ENCODE results near the gene GDF7.

The GDF7 gene

DNA sequence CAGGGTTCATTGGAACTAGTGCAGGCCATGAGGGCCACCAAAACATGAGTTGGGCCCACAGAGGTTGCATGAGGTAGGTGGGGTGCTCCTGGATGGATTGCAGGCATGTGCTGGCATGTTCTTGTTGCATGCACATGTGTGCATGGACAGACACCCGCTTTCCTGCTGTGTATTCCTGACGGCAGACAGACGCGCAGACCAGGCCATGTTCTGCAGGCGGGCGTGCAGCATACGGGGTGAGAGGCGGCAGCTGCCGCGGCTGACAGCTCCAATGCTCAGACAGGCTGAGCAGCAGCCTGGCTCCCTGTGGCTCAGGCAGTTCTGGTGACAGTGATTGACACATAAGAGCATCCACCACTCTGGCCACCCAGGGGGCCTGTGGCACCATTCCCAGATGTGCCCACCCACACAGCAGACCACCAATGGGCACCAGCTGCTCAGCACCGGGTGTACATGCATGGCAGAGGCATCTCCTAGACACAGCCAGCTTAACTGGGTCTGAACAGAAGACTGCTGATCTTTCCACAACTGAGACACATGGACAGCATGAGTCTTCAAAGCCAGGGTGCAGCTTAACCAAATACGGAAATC lies 37.3 kb upstream of the GDF7 start:
- DNase-seq, result no peak

DNA sequence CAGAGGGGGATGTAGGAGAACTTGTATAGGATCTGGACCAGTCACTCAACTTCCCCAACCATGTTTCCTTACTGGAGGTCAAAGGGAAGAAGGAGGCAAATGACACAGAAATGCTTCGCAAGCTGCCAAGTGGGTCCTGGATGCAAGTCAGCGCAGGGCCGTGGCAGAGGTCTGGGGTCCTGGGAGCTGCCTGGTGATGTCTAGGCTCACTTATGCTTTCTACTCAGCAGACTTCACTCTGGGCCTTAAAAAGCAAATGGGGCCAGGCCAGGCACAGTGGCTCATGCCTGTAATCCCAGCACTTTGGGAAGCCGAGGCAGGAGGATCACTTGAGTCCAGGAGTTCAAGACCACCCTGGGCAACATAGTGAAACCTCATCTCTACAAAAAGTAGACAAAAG lies 36.0 kb upstream of the GDF7 start:
- no peak for DNase-seq

- DNase-seq, result no peak
These were observed 35.2 kb upstream of the GDF7 start for GRCh38 chr2:20631617-20632307.

DNA sequence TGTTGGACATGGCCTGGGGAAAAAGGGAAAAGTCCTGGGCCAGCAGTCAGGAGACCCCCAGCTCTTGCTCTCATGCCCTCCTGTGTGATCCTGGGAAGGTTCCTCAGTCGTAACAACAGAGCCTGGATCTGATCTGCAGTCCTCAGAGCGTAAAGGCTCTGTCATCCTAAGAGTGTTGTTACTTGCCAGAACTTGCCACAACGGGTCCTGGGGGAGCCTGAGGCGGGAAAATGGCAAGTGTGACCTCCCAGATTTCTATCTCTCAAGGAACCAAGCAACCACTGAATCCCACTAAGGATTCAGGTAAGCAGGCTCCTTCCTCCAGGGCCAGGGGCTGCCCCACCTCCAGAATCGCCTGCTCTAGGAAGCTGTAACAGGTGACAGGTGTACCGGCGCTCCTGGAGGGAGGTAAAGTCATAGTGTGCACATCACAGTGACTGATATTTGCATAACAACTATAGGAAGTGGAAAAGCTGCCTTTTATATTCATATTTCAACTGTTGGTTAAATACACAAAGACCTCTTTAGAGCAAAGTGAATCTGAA lies 34.4 kb upstream of the GDF7 start:
- DNase-seq, result no peak

DNA sequence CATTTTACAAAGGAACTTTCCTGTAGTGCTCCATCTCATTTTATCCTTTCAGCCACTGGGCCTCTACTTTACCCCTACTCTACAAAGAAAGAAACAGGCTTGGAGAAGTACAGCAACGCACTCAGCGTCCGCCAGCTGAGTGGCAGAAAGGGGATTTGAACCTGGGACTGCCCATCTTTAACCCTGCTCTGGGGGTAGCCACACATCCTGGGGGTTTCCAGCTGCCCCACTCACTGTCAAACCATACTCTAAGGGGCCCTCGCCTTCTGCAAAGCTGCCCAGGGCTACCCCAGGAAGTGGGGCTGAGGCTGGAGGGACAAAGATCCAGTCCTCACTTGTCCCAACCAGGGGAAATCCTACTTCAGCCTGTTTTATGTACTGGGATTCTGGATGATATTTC lies 33.9 kb upstream of the GDF7 start:
- no peak for DNase-seq

DNA sequence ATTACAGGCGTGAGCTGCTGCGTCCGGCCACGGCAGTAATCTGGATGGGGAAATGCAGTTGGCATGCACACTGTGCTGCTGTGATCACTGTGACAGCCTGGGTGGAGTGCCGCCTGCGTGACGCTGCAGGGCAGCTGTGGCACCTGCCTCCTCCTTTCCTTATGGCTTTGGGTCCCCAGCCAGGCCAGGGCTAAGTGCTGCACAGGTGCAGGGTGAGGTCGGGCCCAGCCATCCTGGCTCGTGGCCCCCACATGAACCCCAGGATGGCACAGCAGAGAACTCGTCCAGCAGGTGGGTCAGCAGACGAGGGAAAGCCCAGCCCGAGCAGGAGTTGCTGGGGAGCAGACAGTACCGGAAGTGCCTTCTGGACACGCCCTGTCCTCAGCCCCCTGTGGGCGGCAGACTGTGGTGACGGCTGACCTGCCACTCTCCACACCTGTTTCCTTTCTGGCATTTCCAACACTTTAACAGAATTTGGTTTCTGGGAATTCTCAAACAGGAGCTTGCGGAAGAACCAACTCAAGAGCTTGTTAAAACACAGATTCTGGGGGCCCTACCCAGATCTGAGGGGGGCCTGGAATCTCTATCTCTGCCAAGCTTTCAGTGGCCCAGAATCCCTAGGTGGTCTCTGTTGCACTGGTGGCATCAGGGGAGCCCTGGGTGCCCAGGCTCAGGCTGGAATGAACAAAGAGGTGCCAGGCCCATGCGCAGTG lies 33.0 kb upstream of the GDF7 start:
- no peak for DNase-seq

- no peak for DNase-seq
These were observed 32.3 kb upstream of the GDF7 start for GRCh38 chr2:20634507-20635112.

DNA sequence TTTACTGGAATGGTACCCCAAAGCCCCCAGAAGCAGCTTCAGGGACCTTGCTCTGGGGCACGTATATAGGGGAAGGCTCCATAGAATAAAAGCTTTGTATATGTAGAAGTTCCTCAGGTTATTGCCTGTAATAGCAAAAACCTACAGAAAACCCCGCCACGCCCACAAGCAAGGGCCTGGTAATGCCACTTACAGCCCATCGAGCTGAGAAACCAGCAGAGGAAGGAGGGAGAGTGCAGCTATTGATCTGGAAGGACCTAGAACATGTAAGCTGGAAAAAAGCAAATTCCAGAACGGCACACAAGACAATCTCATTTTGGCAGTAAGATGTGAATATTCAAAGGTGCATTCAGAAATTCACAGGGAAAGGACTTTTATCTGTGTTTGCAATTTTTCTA lies 31.8 kb upstream of the GDF7 start:
- DNase-seq, result no peak

DNA sequence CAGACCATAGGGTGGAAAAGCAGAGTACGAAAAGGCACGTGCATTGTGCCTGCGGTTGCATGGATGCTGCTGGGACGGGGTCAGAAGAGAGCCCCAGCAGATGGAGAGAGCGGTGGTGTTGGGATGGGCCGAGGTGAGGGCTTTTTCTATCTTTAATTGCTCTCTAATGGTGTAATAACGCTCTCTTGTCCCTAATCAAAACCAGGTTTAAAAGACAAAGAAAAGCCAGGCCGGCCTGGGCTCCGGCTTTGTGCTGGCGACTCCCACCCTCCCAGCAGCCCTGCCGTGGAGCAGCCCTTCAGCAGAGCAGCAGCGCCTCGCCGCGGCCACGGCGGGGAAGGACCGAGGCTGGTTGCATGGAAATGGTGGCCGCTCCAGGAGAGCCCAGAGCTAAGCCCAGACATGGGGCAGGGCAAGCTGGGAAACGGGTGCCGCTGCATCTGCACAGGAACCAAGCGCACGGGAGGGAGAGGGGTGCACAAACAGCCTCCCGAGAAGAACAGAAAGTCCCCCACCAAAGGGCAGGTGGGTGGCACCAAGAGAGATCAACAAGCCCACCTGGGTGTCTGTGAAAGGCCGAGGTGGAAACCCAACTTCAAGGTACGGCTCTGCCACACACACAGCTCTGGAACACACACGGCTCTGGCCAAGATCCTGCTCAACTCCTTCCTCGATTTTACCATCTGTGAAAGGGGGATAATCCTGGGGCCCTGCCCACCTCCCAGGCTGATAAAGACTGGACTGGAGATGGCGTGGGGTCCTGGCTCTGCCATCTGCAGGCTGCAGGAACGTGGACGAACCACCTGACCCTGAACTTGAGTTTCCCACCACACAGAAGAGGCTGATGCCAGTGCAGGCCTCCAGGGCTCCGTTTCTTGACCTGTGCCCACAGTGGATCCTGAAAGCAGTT lies 31.0 kb upstream of the GDF7 start:
- peak; percentile 6 to 55 for DNase-seq

DNA sequence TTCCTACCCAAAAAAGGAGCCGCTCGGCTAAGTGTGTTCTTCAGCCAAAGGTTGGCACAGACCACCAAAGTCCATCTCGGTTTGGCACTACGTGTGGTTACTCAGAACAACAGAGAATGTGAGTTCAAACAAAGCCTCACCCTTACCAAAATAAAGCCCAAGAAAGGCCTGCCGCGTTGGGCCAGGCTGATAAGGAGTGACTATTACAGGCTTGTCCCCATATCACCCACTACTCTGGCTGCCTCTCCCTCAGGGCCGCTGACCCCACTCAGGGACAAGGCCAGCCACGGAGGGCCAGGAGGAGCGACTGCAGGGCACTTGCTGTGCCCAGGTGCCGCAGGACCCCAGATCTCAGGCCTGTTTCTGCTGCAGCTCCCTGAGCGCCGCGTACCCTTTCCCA lies 29.8 kb upstream of the GDF7 start:
- no peak for DNase-seq

DNA sequence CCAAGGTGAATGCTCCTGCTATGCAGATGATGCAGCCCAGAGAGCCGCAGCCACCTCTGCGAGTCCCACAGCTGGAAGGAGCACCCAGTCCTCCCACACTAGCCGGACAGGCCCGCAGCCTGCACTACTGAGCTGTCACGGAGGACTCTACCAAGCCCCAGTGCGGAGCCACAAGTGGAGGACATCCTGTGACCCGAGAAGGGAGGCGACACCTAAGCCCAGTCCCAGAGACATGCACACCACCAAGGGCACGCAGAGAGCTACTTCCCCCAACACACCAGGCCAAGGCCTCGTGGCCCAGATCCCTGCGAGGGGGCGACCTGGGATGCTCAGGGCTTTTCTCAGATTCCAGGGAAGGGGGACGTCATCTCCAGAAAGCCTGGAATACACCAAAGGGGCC lies 28.9 kb upstream of the GDF7 start:
- DNase-seq, result no peak

GRCh38 chr2:20638646-20639430 lies 28.1 kb upstream of the GDF7 start:
- DNase-seq, result no peak

DNA sequence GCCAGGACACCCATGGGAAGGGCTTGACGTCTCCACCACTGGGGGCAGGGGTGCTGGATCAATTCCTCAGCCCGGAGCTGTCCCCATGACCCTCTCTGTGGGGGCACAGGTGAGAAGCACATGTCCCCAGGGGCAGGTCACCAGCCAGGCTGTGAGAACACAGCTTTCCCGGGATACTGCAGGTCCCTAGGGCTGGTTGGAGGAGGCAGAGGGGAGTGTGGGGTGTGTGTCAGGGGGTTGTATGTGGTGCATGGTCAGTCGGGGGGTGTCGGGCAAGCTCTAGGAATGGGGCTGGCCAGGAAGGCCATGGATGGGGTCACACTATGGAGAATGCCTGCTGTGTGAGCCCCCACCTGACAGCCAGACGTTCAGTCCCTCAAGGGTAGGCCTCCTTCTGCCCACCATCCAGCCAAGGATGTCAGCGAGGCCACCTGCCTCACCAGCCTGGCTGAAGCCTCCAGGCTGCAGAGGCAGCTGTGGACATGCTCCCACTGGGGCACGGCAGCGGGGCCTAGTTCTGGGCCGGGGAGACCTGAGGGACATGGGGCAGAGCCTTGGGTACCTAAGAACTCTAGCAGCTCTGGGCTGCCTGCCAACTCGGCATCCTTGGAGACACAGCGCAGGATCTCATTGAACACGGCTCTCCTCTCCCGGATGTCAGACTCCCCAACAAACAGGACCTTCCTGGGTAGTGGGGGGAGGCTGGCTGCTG lies 26.4 kb upstream of the GDF7 start:
- no peak for DNase-seq

DNA sequence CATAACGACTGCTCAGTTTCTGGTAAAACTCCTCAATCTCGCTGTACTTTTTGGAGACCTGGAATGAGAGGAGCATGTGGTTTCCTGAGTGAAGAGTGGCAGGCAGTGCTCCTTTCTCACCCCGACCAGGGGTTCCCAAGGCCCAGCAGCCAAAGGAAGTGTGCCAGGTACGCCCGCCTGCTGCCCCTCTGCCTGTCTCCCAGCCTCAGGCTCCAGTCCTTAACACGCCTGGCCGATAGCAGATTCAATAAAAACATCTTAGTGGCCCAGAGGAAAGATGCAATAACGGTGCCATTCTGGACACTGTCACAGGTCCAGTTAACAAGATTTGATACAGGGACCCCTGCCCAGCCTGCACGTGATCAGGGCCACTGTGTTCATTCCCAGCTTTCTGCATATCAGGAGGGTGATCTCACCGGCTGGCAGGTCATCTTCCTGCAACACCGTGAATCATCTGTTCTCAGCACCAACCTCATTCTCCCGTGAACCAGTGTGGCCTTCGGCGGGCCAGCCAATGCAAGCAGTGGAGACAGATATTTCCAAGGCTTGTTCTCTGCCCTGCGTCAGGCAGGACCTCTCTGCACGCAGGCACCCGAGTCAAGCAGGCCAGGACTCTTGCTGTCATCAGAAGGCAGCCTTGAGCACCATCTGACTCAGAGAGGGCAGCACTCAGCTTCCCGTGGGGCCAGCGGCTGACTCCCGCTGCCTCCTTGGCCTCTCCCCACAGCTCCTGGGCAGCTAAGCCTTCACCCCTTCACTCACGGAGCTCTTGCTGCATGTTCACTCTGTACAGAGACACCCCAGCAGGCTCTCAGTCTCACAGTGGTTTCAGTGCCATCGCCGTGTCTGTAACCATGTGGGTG lies 25.6 kb upstream of the GDF7 start:
- DNase-seq, result no peak

DNA sequence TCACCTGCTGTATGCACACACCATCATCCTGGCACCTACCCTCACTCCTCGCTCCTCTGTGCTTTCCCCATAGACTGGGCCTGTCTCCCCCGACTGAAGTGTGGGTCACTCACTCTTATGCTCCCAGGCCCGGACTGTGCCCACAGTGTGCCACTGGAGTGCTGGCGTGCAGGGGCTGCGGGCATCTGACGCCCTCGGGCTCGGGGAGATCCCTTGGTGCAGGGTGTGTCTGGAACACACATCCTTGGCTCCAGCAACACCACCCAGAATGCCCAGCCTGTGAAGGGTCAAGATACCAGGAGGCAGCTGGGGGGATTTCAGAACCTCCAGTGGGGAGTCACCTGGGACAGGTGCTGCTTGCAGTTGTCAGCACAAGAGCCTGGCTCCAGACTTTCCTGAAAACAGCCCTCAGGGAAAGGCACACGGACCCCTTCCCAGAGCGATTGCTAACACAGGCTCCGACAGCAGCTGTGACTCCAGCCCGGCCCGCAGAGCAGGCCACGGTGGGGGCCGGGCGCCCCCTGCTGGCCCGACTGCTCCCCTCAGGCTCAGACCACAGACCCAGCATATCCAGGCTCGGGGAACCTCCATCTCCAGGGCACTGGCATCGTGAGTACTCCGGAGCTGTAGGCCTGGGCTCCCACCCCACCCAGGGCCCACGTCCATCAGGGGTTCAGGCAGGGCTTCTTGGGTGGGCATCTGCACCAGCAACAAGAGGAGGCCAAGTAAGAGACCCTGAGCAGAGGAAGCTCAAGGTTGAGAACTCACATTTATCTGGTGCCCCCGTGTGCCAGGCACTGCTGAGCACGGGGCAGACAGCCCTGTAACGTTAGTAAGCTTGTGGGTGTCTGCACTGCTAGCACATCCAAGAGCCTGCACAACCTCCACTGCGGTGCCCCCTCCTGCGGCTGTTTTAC lies 24.6 kb upstream of the GDF7 start:
- peak; percentile 60 to 76 for DNase-seq

DNA sequence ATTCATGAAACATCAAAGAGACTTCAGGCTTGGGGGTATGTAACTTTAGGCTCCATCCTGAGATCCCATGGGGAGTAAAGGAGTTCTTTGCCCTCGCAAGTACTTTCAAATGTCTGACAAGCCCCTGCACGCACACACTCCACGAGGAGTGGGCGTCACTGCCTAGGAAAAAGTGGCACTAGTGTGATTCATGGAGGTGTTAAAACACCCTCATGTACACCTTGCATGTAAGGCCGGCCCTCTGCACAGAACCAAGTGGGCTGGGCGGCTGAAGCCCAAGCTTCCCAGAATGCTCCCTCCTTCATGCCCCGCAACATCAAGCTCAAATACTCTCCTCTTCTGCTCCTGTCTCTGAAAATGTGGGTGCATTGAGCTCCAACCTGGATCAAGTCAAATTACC lies 23.9 kb upstream of the GDF7 start:
- no peak for DNase-seq

- no peak for DNase-seq
These were observed 23.1 kb upstream of the GDF7 start for GRCh38 chr2:20643826-20644225.

DNA sequence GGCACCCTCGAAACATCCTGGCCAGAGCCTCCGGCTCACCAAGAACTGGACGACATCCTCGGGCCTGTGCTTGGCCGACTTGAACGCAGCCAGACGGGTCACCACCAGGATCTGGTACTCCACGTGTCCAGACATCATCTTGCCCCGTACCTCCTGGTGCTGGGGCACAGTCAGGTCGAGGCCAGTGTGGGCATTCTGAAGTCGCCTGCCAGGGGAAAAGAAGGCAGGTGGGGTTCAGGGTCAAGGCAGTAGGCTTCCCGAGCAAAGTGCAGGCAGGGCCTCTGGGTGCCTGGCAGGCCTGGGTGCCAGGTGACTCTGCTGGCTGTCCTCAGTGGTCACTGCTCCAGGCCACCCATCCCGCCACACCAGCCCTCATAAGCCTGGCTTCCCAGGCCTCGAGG lies 21.6 kb upstream of the GDF7 start:
- no peak for DNase-seq

DNA sequence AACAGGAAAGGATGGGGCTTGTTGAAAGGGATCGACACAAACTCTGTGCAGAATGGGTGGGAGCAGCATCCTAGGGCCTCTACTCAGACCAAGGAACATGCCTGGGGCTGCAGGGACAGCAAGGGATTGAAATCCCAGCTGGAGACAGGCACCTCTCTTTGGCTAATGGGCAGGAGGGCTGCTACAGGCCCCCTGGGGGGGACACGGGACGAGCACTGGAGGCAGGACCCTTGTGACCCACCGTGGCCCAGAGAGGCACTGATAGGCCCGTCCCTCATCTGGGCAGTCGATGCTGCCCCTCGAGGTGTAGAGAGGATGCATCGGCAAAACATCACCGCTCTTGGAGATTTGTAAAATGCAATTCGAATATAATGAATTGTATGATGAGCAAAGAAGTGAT lies 21.2 kb upstream of the GDF7 start:
- no peak for DNase-seq

Data from Kasumi-1 (cell line).